HG03460 (cell line): ENCODE data around the gene CUX1.
"Not testable (repeated sequence)": the region's sequence is repeated elsewhere in the genome, so short reads cannot be mapped to it uniquely, and the experiment has no call there.

Source experiments
- ATAC-seq: cut with Tn5 transposase; IDR thresholded peaks from one replicate; pipeline ENCODE4 v1.9.1; 2021; ENCODE audit not compliant: unreplicated experiment

The CUX1 gene

GRCh38 chr7:101849314-101849713, 31.9 kb downstream of the CUX1 start:
- ATAC-seq = not testable (repeated sequence)

- ATAC-seq = not testable (repeated sequence)
Measured at GRCh38 chr7:101852364-101852763, 34.9 kb downstream of the CUX1 start.

- ATAC-seq = no peak
Measured at GRCh38 chr7:101853684-101854083, 36.3 kb downstream of the CUX1 start.

- ATAC-seq = no peak
Measured at GRCh38 chr7:101854084-101854865, 36.8 kb downstream of the CUX1 start.

GRCh38 chr7:101856473-101857357, 39.3 kb downstream of the CUX1 start:
- ATAC-seq = peak; percentile 92

- peak; percentile 22 for ATAC-seq
Measured at GRCh38 chr7:101857358-101857811, 40.0 kb downstream of the CUX1 start.

GRCh38 chr7:101858437-101859385, 41.3 kb downstream of the CUX1 start:
- ATAC-seq = no peak

GRCh38 chr7:101859411-101860106, 42.1 kb downstream of the CUX1 start:
- ATAC-seq = no peak

GRCh38 chr7:101860316-101861217, 43.1 kb downstream of the CUX1 start:
- no peak for ATAC-seq

- no peak for ATAC-seq
Measured at GRCh38 chr7:101861218-101861775, 43.9 kb downstream of the CUX1 start.

- no peak for ATAC-seq
Measured at GRCh38 chr7:101862280-101863220, 45.1 kb downstream of the CUX1 start.

- ATAC-seq = no peak
Measured at GRCh38 chr7:101863598-101863997, 46.2 kb downstream of the CUX1 start.

- ATAC-seq = no peak
Measured at GRCh38 chr7:101864039-101864438, 46.6 kb downstream of the CUX1 start.

- ATAC-seq = no peak
Measured at GRCh38 chr7:101865031-101865430, 47.6 kb downstream of the CUX1 start.

- no peak for ATAC-seq
Measured at GRCh38 chr7:101865455-101865854, 48.0 kb downstream of the CUX1 start.

- ATAC-seq = no peak
Measured at GRCh38 chr7:101866328-101866727, 48.9 kb downstream of the CUX1 start.

GRCh38 chr7:101867265-101867664, 49.8 kb downstream of the CUX1 start:
- no peak for ATAC-seq

GRCh38 chr7:101867681-101868080, 50.3 kb downstream of the CUX1 start:
- ATAC-seq = not testable (repeated sequence)
